HEK293 (cell line): ENCODE results near the gene WNT11.

ENCODE experiments used
- CTCF ChIA-PET: fragments of 350-600 bp; formaldehyde crosslinking; extraction: SDS; loops from one replicate; lab custom pipeline; 2021; ENCODE audit warnings: antibody characterized with exemption; lab: Yijun Ruan, JAX
- POLR2A ChIA-PET: fragments of 300-600 bp; formaldehyde crosslinking; extraction: SDS; loops from one replicate; lab custom pipeline; 2020; ENCODE audit warnings: antibody characterized with exemption, inconsistent platforms; lab: Yijun Ruan, JAX
- H3K27ac ChIP-seq: fragments of 200-500 bp; sonication (Bioruptor generic); 2 replicates; pipeline ENCODE4 v1.5.1; 2014; ENCODE audit warnings: low read depth, low read length, control low read depth, inconsistent platforms; ENCODE audit errors: extremely low read depth
- H3K36me3 ChIP-seq, 2 experiments: fragments of 200-500 bp in 1 of 2; sonication (Bioruptor generic) in 1 of 2; 1 replicate in 1 of 2; 2 replicates in 1 of 2; pipeline ENCODE4 v1.5.1; 2014 to 2017; ENCODE audit warnings: inconsistent platforms in 2 of 2, low read length in 2 of 2; ENCODE audit not compliant: control insufficient read depth in 2 of 2, insufficient read depth in 1 of 2
- H3K4me1 ChIP-seq: fragments of 200-500 bp; sonication (Bioruptor generic); 2 replicates; pipeline ENCODE4 v1.5.1; 2014; ENCODE audit warnings: mild to moderate bottlenecking, low read length, inconsistent platforms; ENCODE audit not compliant: control insufficient read depth, insufficient read depth
- H3K4me3 ChIP-seq: 2 replicates; pipeline ENCODE4 v1.5.1; 2011; ENCODE audit warnings: low read depth, mild to moderate bottlenecking, control low read depth, low read length, moderate library complexity
- H3K9me3 ChIP-seq: fragments of 200-500 bp; sonication (Bioruptor generic); 2 replicates; pipeline ENCODE4 v1.5.1; 2014; ENCODE audit warnings: low read depth, low read length, inconsistent platforms; ENCODE audit not compliant: control insufficient read depth, insufficient read depth
- KLF16 ChIP-seq: fragments of 450-650 bp; formaldehyde crosslinking; IDR thresholded peaks from 2 replicates; pipeline ENCODE4 v1.5.1; 2017; ENCODE audit warnings: missing biosample characterization, missing genetic modification characterization
- MEIS1 ChIP-seq: sonication (generic); formaldehyde crosslinking; IDR thresholded peaks from 2 replicates; pipeline ENCODE4 v1.8.1; 2022; ENCODE audit warnings: missing genetic modification reagents, mild to moderate bottlenecking, borderline replicate concordance
- MYNN ChIP-seq: fragments of 450-650 bp; formaldehyde crosslinking; IDR thresholded peaks from 2 replicates; pipeline ENCODE4 v1.5.1; 2016; ENCODE audit warnings: missing biosample characterization, missing genetic modification characterization, borderline replicate concordance
- SP3 ChIP-seq: fragments of 450-650 bp; formaldehyde crosslinking; IDR thresholded peaks from 2 replicates; pipeline ENCODE4 v1.5.1; 2016; ENCODE audit warnings: missing biosample characterization, missing genetic modification characterization
- ZNF223 ChIP-seq: fragments of 450-650 bp; formaldehyde crosslinking; IDR thresholded peaks from 2 replicates; pipeline ENCODE4 v1.5.1; 2016; ENCODE audit warnings: missing biosample characterization, missing genetic modification characterization
- ZNF350 ChIP-seq: fragments of 450-650 bp; formaldehyde crosslinking; IDR thresholded peaks from 2 replicates; pipeline ENCODE4 v1.5.0; 2017; ENCODE audit warnings: missing biosample characterization, mild to moderate bottlenecking, missing genetic modification characterization
- ZNF433 ChIP-seq: fragments of 450-650 bp; formaldehyde crosslinking; IDR thresholded peaks from 2 replicates; pipeline ENCODE4 v1.5.1; 2016; ENCODE audit warnings: missing biosample characterization, missing genetic modification characterization, low read depth
- ZNF501 ChIP-seq: fragments of 450-650 bp; formaldehyde crosslinking; IDR thresholded peaks from 2 replicates; pipeline ENCODE4 v1.5.1; 2016; ENCODE audit warnings: missing biosample characterization, missing genetic modification characterization
- ZNF544 ChIP-seq: fragments of 450-650 bp; formaldehyde crosslinking; IDR thresholded peaks from 2 replicates; pipeline ENCODE4 v1.5.0; 2017; ENCODE audit warnings: missing biosample characterization, missing genetic modification characterization
- TF ChIP-seq, protein P1 (sequence below): fragments of 450-650 bp; formaldehyde crosslinking; IDR thresholded peaks from 2 replicates; pipeline ENCODE4 v1.5.1; 2016; ENCODE audit warnings: missing biosample characterization, missing genetic modification characterization, borderline replicate concordance
- TF ChIP-seq, protein P2 (sequence below): fragments of 450-650 bp; formaldehyde crosslinking; IDR thresholded peaks from 2 replicates; pipeline ENCODE4 v1.5.1; 2016; ENCODE audit warnings: missing biosample characterization, missing genetic modification characterization
- TF ChIP-seq, protein P3 (sequence below): fragments of 450-650 bp; formaldehyde crosslinking; IDR thresholded peaks from 2 replicates; pipeline ENCODE4 v1.5.1; 2016; ENCODE audit warnings: missing biosample characterization, missing genetic modification characterization
- TF ChIP-seq, protein P4 (sequence below): fragments of 450-650 bp; formaldehyde crosslinking; IDR thresholded peaks from 2 replicates; pipeline ENCODE4 v1.5.1; 2016; ENCODE audit warnings: missing biosample characterization, missing genetic modification characterization

The WNT11 gene

DNA sequence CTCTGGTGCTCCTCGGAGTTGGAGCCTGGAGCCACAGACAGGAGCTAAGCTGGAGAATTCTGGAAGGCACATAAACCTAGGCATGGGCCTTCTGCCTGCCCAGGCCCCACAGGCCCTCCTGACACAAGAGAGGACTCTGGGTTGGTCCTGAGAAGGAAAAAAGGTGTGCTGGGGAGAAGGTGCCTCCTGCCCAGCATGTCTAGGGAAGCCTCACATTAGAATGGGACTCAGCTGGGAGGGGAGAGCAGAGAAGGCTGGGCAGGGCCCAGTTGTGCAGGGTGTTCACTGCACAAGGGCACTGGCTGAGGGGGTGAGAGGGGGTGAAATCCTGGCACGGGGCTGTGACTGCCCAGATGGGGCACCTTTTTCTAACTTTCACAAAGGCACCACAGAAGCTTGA lies 39.4 kb upstream of the WNT11 start:
- no peaks in the 10 kb centered on the region for H3K4me1 ChIP-seq
- H3K4me3 ChIP-seq: no peak overlapping the region
- POLR2A ChIA-PET: no interaction called here
- H3K36me3 ChIP-seq: no peaks in the 10 kb centered on the region
- no peak for TF ChIP-seq MEIS1 (CRISPR knock-in tag)
- TF ChIP-seq ZNF501 (tag by site-specific recombination): no peak
- no peak for TF ChIP-seq ZNF433
- no peak for TF ChIP-seq SP3 (tag by site-specific recombination)
- TF ChIP-seq, protein P1, sequence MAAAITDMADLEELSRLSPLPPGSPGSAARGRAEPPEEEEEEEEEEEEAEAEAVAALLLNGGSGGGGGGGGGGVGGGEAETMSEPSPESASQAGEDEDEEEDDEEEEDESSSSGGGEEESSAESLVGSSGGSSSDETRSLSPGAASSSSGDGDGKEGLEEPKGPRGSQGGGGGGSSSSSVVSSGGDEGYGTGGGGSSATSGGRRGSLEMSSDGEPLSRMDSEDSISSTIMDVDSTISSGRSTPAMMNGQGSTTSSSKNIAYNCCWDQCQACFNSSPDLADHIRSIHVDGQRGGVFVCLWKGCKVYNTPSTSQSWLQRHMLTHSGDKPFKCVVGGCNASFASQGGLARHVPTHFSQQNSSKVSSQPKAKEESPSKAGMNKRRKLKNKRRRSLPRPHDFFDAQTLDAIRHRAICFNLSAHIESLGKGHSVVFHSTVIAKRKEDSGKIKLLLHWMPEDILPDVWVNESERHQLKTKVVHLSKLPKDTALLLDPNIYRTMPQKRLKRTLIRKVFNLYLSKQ: no peak
- no peak for TF ChIP-seq MYNN (tag by site-specific recombination)
- no peak for TF ChIP-seq ZNF350 (tag by site-specific recombination)
- TF ChIP-seq, protein P2, sequence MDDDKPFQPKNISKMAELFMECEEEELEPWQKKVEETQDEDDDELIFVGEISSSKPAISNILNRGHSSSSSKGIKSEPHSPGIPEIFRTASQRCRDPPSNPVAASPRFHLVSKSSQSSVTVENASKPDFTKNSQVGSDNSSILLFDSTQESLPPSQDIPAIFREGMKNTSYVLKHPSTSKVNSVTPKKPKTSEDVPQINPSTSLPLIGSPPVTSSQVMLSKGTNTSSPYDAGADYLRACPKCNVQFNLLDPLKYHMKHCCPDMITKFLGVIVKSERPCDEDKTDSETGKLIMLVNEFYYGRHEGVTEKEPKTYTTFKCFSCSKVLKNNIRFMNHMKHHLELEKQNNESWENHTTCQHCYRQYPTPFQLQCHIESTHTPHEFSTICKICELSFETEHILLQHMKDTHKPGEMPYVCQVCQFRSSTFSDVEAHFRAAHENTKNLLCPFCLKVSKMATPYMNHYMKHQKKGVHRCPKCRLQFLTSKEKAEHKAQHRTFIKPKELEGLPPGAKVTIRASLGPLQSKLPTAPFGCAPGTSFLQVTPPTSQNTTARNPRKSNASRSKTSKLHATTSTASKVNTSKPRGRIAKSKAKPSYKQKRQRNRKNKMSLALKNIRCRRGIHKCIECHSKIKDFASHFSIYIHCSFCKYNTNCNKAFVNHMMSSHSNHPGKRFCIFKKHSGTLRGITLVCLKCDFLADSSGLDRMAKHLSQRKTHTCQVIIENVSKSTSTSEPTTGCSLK (tag by site-specific recombination): no peak
- TF ChIP-seq, protein P3, sequence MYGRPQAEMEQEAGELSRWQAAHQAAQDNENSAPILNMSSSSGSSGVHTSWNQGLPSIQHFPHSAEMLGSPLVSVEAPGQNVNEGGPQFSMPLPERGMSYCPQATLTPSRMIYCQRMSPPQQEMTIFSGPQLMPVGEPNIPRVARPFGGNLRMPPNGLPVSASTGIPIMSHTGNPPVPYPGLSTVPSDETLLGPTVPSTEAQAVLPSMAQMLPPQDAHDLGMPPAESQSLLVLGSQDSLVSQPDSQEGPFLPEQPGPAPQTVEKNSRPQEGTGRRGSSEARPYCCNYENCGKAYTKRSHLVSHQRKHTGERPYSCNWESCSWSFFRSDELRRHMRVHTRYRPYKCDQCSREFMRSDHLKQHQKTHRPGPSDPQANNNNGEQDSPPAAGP (tag by site-specific recombination): no peak
- TF ChIP-seq ZNF544 (tag by site-specific recombination): no peak
- CTCF ChIA-PET: interaction anchor here (0.6 to 2.8 kb wide), 3 partner anchors 12 to 609 kb away, joined by 3 to 10 read pairs (median 3); no protein-coding TSS in a partner anchor
- H3K27ac ChIP-seq: no peak overlapping the region
- H3K9me3 ChIP-seq: no peaks in the 10 kb centered on the region

DNA sequence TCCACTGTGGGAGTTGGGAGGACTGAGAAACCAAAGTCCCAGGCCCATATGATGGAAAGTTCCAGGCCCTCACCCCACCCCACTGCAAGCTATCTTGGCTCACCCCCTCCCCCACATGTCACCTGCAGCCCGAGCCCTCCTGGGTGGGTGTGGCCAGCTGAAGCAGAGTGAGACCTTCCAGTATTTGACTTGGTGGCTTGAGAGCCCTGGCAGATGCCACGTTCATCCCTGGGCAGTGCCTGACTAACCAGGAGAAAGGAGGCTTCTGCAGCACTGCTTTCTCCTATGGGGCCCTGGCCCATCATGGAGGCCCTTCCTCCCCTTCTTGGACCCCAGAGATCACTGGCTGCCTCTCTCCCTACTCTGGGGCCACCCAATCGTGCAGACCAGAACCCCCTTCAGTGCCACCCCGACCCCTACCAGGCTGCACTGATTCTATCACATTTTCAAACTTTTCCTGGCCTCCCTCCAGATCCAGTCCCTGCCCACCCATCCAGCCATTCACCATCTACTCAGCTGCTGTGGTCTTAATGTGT lies 38.1 kb upstream of the WNT11 start:
- Histone ChIP-seq H3K36me3 (no peaks in the 10 kb centered on the region), H3K9me3 (no peaks in the 10 kb centered on the region), H3K4me1 (no peaks in the 10 kb centered on the region), H3K4me3 (no peak overlapping the region), H3K27ac (no peak overlapping the region)
- TF ChIP-seq ZNF223 (tag by site-specific recombination): no peak
- ChIA-PET POLR2A (interaction anchor here (1.5 kb wide), 1 partner anchor 9 kb away, joined by 3 read pairs; no protein-coding TSS in a partner anchor), CTCF (interaction anchor here (0.9 to 2.8 kb wide), 2 partner anchors 12 to 36 kb away, joined by 3 to 10 read pairs; no protein-coding TSS in a partner anchor)

DNA sequence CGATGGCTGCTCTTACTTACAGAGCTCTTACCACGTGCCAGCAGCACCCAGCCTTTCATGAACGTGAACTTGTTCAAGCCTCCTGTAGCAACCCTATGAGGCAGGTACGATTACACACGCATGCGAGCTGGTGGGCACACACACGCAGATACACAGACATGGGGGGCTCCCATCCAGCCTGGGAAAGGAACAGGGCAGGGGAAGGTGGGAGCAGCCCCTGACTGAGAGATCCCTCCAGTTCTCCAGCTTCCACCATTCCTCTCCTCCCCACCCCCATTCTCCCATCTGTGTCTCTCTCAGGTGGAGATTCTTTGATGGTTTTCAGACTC lies 37.6 kb upstream of the WNT11 start:
- CTCF ChIA-PET: interaction anchor here (0.9 to 2.8 kb wide), 2 partner anchors 12 to 36 kb away, joined by 3 to 10 read pairs; no protein-coding TSS in a partner anchor
- Histone ChIP-seq H3K36me3 (no peaks in the 10 kb centered on the region), H3K27ac (no peak overlapping the region), H3K9me3 (no peaks in the 10 kb centered on the region), H3K4me1 (no peaks in the 10 kb centered on the region), H3K4me3 (no peak overlapping the region)
- TF ChIP-seq KLF16 (tag by site-specific recombination): no peak
- TF ChIP-seq, protein P4, sequence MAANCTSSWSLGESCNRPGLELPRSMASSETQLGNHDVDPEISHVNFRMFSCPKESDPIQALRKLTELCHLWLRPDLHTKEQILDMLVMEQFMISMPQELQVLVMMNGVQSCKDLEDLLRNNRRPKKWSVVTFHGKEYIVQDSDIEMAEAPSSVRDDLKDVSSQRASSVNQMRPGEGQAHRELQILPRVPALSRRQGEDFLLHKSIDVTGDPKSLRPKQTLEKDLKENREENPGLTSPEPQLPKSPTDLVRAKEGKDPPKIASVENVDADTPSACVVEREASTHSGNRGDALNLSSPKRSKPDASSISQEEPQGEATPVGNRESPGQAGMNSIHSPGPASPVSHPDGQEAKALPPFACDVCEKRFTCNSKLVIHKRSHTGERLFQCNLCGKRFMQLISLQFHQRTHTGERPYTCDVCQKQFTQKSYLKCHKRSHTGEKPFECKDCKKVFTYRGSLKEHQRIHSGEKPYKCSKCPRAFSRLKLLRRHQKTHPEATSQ (tag by site-specific recombination): no peak
- POLR2A ChIA-PET: interaction anchor here (1.5 kb wide), 1 partner anchor 10 kb away, joined by 3 read pairs; no protein-coding TSS in a partner anchor
